GM18505 (cell line): ENCODE results near the gene ITGB1.
"Not testable (repeated sequence)": the region's sequence is repeated elsewhere in the genome, so short reads cannot be mapped to it uniquely, and the experiment has no call there.

Source experiments
- ATAC-seq: cut with Tn5 transposase; IDR thresholded peaks from one replicate; pipeline ENCODE4 v1.9.1; 2021; ENCODE audit not compliant: unreplicated experiment
- POLR2A ChIP-seq: IDR thresholded peaks from 4 replicates; pipeline ENCODE4 v1.6.1; 2011; ENCODE audit warnings: borderline replicate concordance; ENCODE audit not compliant: insufficient read depth, insufficient read length; ENCODE audit errors: extremely low read depth

Gene ITGB1

DNA sequence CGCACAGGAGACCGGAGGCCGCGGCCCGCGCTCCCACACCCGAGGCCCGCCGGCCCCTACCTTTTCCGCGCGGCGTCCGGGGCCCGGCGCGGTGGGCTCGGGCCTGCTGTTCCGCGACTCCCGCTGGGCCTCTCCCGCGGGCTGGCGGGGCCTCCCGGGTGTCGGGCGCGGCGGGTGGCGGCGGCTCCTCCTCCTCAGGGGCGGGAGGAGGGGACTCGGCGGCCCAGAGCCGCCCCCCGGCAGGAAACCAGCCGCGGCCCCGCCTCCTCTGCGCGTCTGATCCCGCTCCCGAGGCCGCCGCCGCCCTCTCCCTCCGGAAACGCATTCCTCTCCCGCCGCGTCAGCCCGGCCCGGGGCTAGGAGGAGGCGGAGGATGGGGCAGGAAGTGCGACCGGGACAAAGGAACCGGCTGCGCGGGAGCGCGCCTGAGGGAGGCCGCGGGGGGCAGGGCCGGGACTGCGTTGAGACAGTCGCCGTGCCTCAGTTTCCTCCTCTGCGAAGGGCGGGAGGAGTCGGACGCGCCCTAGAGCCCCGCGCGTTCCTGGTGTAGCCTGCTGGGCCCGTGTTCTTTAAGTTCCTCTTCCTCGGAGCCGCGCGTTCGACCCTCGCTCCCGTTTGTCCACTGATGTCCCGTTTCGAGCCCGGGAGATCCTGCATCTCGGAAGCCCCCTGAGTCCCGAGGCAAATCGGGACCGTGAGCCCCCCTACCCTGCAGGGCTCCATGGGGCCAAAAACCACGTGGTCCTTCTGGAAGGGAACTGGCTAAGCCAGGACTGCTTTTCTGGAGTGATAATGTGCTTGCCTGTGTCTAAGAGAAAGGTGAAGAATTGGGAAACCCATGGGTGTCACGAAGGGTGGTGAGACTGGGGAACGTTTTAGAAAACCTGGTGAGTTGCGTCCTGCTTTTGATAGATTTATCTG, at the start of gene ITGB1:
TSS of gene ITGB1 (minus strand) at position 146 of the 921 bp plus-strand sequence. CDS start 22,672 bp downstream, outside the sequence.
- peak; percentile 78 for ATAC-seq
- peak; percentile 63 for TF ChIP-seq POLR2A

DNA sequence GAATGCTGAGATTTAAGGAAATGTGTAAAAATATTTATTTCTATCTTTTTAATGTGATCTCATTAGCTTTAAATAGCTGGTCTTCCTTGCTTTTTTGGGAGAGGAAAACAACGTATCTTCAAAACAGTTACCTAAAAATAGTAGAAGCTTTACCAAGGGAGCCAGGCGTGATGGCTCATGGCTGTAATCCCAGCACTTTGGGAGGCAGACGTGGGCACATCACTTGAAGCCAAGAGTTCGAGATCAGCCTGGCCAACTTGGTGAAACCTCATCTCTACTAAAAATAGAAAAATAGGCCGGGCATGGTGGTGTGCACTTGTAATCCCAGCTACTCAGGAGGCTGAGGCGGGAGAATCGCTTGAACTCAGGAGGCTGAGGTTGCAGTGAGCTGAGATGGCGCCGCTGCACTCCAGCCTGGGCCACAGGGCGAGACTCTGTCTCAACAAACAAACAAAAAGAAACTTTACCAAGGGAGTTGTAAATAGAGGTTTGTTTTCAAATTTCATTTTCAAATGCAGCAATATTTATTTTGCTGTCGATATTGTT, 48.4 kb upstream of the ITGB1 start:
- no peak for TF ChIP-seq POLR2A
- no peak for ATAC-seq

DNA sequence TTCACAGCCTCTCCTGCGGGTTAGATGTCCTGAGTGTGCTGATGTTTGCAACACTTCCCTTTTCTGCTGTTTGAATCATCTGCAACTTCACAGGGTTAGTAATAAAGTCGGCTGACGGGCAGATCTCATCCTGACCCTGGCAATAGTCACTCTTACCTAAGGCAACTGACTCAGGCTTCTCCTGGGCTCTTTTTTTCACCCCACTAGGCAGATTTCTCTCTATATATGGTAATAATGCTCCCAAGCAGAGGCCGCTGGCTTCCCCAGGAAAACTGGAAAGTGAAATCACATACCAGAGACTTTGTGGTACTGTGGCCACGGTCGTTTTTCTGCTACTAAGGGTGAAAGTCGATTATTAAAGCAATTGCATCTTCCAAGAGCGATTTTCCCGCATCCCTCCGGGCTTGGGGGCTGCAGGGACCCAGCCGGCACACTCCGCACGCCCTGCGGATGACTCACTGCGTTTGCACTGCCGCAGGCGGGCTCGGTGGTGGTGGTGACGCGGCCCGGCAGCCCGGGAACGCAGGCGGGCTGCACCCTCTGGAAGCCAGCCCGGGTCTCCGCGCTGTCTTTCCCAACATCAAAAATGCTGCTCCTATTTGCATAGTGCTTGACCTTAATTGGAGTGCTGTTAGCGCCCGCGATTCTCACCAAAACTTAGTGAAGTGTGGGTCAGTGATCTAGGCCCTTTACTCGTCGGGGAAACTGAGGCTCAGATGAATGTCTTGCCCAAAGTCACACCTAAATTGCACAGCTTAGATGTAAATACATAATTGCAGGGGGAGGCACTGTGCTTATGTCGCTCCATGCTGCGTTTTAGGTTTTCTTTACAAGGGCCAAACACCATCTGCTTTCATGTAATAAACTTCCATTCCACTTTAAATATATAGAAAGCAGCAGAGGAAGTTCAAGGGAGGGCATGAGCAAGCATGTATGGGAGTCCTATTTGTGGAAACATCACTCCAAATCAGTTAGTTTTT, 47.6 kb upstream of the ITGB1 start:
- TF ChIP-seq POLR2A, result no peak
- peak; percentile 78 for ATAC-seq

DNA sequence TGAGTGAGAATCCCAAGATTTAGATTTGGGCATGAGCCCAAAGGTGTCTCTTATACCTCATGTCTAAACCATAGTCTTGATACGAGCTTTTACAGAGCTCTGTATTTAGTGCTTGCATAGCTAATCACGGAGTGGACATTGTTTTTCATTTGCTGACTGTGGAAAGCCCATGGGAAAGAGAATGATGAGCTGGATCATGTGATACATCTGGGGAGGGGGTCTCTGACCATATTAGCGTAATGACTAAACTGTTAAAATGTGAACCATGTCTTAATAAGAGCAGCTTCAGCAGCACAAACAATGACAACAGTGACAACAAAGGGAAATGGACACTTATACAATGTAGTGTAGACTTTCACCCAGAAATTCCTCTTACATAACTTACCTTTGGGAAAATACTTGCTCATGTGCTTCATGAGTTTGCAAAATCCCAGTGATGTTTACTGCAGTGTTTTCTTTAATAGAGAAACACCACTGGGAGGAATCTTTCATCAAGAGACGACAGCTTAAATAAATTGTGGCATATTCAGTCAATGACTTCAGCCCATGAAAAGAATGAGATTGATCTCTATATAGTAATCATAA, 44.0 kb upstream of the ITGB1 start:
- no peak for ATAC-seq
- TF ChIP-seq POLR2A, result no peak

DNA sequence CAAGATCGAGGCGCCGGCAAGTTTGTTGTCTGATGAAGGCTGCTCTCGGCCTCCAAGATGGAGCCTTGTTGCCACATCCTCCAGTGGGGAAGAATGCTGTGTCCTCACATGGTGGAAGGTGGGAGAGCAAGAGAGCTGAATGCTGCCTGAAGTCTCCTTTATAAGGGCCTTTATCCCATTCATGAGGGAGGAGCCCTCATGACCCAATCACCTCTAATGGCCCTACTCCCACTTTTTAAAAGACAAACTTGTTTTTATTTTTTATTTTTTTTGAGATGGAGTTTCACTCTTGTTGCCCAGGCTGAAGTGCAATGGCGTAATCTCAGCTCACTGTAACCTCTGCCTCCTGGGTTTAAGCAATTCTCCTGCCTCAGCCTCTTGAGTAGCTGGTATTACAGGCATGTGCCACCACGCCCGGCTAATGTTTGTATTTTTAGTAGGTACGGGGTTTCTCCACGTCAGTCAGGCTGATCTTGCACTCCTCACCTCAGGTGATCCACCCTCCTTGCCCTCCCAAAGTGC, 40.1 kb upstream of the ITGB1 start:
- ATAC-seq, result not testable (repeated sequence)

DNA sequence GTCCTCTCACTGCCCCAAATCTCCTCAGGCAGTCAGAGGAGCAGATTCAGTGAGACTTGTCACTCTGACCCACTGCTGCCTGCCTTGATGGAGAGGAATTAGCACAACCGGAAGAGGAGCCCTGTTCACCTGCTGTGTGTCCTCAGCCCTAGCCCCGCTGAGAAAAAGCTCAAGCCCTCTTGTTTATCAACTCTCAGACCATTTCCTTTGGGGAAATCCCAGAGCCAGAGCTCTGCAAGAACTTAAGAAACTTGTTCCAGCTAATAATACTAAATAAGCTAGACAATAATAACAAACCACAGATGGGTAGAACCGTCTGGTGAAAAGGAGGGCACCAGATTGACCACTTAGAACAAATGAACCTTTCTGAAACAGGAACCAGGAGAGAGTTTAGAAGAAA, 37.7 kb upstream of the ITGB1 start:
- ATAC-seq, result no peak
- no peak for TF ChIP-seq POLR2A

DNA sequence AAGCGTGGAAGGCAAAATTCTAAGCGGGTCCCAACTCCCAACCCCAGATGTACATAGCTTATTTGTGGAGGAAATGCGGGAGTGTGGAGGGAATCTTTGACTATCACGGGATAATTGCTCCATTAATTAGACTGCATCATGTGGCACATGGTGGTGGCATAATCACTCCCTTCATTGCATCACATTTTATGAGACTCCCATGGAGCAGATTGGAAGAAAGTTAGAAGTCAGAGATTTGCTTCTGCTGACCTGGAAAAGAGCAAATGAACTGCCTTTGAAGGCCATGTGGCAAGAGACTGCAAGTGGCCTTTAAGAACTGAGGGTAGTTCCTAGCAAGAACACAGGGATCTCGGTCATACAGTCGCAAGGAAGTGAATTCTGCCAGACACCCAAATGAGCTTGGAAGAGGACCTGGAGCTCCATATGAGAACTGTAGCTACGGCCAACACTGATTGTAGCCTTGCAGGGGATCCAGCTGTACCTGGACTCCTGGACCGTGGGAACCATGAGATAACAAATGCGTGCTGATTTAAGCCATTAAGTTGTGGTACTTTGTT, 37.1 kb upstream of the ITGB1 start:
- TF ChIP-seq POLR2A, result no peak
- ATAC-seq, result no peak

DNA sequence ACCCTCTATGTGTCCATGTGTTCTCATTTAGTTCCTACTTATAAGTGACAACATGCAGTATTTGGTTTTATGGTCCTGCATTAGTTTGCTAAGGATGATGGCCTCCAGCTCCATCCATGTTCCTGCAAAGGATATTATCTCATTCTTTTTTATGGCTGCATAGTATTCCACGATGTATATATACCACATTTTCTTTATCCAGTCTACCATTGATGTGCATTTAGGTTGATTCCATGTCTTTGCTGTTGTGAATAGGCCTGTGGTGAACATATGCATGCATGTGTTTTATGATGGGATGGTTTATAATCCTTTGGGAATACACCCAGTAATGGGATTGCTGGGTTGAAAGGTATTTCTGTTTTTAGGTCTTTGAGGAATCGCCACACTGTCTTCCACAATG, 36.6 kb upstream of the ITGB1 start:
- not testable (repeated sequence) for ATAC-seq

DNA sequence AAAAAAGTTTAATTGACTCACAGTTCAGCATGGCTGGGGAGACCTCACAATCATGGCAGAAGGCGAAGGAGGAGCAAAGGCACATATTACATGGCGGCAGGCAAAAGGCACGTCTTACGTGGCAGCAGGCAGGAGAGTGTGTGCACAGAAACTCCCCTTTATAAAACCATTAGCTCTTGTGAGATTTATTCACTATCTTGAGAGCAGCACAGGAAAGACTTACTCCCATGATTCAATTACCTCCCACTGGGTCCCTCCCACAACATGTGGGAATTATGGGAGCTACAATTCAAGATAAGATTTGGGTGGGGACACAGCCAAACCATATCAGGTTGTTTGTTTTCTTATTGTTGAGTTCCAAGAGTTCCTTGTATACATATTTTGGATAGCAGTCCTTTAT, 34.3 kb upstream of the ITGB1 start:
- ATAC-seq, result not testable (repeated sequence)

DNA sequence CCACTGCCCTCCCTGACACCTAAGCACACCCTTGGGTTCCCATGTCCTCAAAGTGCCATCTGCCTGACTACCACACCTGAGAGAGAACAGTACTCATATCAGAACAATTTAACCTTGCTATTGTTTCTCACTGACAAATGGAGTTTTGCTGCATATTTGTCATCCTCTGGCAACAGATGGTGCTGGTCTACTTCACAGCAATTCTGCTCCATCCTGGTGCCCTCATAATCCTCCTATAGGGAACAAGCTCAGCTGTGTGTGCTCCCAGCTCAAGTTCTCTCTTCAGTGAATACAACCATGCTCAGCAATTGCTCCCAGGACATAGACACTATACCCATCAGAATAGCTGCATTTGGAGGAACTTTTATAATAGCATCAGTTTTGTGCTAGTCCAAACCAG, 32.8 kb upstream of the ITGB1 start:
- no peak for TF ChIP-seq POLR2A
- ATAC-seq, result no peak

DNA sequence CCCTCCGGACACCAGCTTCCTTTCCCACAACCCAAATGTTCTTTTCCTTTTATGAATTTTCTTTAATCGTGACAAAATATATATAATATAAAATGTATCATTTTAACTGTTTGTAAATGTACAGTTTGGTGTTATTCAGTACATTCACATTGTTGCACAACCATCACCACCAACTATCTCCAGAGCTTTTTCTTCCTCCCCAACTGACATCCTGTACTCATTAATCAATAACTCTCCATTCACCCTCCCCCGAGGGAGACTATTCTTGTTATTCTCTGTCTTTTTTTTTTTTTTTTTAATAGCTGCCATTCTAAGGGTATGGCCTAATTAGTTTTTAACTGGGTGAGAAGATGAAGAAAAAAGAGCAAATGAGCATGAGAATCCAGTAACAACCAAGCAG, 30.6 kb upstream of the ITGB1 start:
- TF ChIP-seq POLR2A, result no peak
- ATAC-seq, result no peak

DNA sequence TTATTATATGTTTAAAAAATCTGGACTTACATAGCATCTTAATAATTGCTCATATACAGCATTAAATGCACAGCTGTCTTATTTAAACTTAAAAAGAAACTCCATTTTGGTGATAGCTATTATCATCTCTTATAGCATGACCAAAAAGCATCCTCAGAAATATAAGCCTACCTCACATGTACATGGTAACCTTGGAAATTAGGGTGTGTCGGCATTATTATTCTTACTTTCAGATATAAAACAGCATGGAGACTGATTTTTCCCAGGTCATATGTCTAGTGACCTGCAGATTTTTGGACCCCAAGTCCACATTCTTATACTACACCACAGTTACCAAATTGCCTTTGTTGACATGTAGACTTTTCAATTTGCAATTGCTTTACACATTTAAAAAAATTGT, 29.1 kb upstream of the ITGB1 start:
- TF ChIP-seq POLR2A, result no peak

More for the DNA sequence above, 29.1 kb upstream of the ITGB1 start:
- no peak for ATAC-seq
